HEK293T (cell line): ENCODE measurements around the gene CHRNA7.
"Not testable (repeated sequence)": the region's sequence is repeated elsewhere in the genome, so short reads cannot be mapped to it uniquely, and the experiment has no call there.

ENCODE experiments used
- ARNT ChIP-seq: fragments of 450-650 bp; IDR thresholded peaks from 2 replicates; pipeline ENCODE4 v1.6.1; 2017; ENCODE audit warnings: mild to moderate bottlenecking
- BHLHE40 ChIP-seq: fragments of 450-650 bp; IDR thresholded peaks from 2 replicates; pipeline ENCODE4 v1.6.1; 2016; ENCODE audit warnings: mild to moderate bottlenecking, moderate library complexity, borderline replicate concordance
- FOXA1 ChIP-seq: fragments of 450-650 bp; IDR thresholded peaks from 2 replicates; pipeline ENCODE4 v1.6.1; 2016; ENCODE audit warnings: mild to moderate bottlenecking
- FOXK2 ChIP-seq: fragments of 450-650 bp; IDR thresholded peaks from 2 replicates; pipeline ENCODE4 v1.6.1; 2016; ENCODE audit warnings: mild to moderate bottlenecking
- FOXM1 ChIP-seq: fragments of 450-650 bp; IDR thresholded peaks from 2 replicates; pipeline ENCODE4 v1.6.1; 2017; ENCODE audit warnings: mild to moderate bottlenecking, borderline replicate concordance
- L3MBTL2 ChIP-seq: fragments of 450-650 bp; conservative IDR thresholded peaks from 2 replicates; pipeline ENCODE4 v1.6.1; 2016; ENCODE audit warnings: mild to moderate bottlenecking
- LEF1 ChIP-seq: fragments of 450-650 bp; IDR thresholded peaks from 2 replicates; pipeline ENCODE4 v1.6.1; 2017; ENCODE audit warnings: mild to moderate bottlenecking, borderline replicate concordance
- NFRKB ChIP-seq: fragments of 450-650 bp; IDR thresholded peaks from 2 replicates; pipeline ENCODE4 v1.6.1; 2016; ENCODE audit warnings: mild to moderate bottlenecking, moderate library complexity
- SP1 ChIP-seq: fragments of 450-650 bp; IDR thresholded peaks from 2 replicates; pipeline ENCODE4 v1.6.1; 2017
- SUZ12 ChIP-seq: fragments of 450-650 bp; IDR thresholded peaks from 2 replicates; pipeline ENCODE4 v1.6.1; 2016; ENCODE audit warnings: mild to moderate bottlenecking
- TF ChIP-seq, protein P1 (sequence below): fragments of 450-650 bp; IDR thresholded peaks from 2 replicates; pipeline ENCODE4 v1.6.1; 2016

DNA sequence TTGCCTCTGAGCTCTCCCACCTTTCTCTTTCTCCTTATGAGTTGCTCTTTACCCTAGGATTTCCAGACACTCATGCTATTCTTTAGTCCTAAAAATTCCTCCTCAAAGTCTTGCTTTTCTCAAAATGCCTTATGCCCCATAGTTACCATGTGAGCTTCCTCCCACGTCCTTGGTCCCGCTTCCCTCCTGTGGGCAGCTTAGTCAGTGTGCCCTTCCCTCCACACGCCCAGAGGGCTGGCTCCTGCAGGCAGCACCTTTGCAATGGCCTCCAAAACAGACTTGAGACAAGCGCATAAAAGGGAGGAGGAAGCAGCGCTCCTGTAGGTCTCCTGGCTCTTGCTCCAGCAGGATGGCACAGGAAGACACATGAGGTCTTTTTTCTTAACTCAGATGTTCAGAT is 168.6 kb downstream of the CHRNA7 start:
- TF ChIP-seq FOXM1, ARNT, BHLHE40, L3MBTL2, SUZ12, FOXA1, FOXK2, NFRKB, LEF1, SP1: not testable (repeated sequence)
- TF ChIP-seq, protein P1, sequence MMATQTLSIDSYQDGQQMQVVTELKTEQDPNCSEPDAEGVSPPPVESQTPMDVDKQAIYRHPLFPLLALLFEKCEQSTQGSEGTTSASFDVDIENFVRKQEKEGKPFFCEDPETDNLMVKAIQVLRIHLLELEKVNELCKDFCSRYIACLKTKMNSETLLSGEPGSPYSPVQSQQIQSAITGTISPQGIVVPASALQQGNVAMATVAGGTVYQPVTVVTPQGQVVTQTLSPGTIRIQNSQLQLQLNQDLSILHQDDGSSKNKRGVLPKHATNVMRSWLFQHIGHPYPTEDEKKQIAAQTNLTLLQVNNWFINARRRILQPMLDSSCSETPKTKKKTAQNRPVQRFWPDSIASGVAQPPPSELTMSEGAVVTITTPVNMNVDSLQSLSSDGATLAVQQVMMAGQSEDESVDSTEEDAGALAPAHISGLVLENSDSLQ = not testable (repeated sequence)
